K562 (cell line): Measurements from ENCODE around the gene DVL2. TPM values are rescaled to one million over a fixed set of nuclear protein-coding genes. Genes with fewer than 3 reads are reported as not detected.

ENCODE experiments used
- ATAC-seq: fragments of 200-7000 bp; cut with Tn5 transposase; 3 replicates; pipeline ENCODE4 v1.9.1; 2020; ENCODE audit warnings: moderate library complexity
- BruUV-seq: library from RNA; stranded (reverse); fragments of 400-500 nt; replicated peaks from 2 replicates; lab custom pipeline; 2021; lab: Mats Ljungman, UMichigan
- CTCF ChIA-PET: fragments of 300-600 bp; formaldehyde crosslinking; extraction: SDS; loops from one replicate; lab custom pipeline; 2021; ENCODE audit warnings: low intra/inter-chr PET ratio; lab: Yijun Ruan, JAX
- POLR2A ChIA-PET: fragments of 300-600, 350-650 bp; sonication (Branson Sonifier 250); formaldehyde crosslinking; extraction: SDS; loops from one replicate; lab custom pipeline; 2021; ENCODE audit warnings: antibody characterized with exemption, inconsistent platforms; lab: Yijun Ruan, JAX
- DNase-seq, 4 experiments: peaks; one replicate each; pipeline versions ENCODE4 v3.0.0 to v3.0.0-alpha.2; 2011 to 2018; ENCODE audit warnings: low spot score in 3 of 4, mixed read lengths in 3 of 4; ENCODE audit errors: extremely low read depth in 1 of 4
- FAIRE-seq: peaks from 2 replicates; lab custom pipeline; 2011; peaks lifted over from hg19 to GRCh38; lab: Jason Lieb, UNC
- H2AFZ ChIP-seq: 2 replicates; pipeline ENCODE4 v1.6.0; 2011; ENCODE audit warnings: low read depth, low read length, control low read depth, inconsistent platforms
- H3K27ac ChIP-seq: fragments of 200-600 bp; 3 replicates; pipeline ENCODE4 v1.8.0; 2011; ENCODE audit warnings: low read depth, mild to moderate bottlenecking, control low read depth, inconsistent platforms, low read length, moderate library complexity, mixed read lengths; ENCODE audit errors: extremely low read depth
- H3K27me3 ChIP-seq, 2 experiments: fragments of 300-600 bp in 1 of 2; 2 replicates in 1 of 2; 3 replicates in 1 of 2; pipeline versions ENCODE4 v1.6.0 to v1.8.0; 2011; ENCODE audit warnings: inconsistent platforms in 2 of 2, low read length in 2 of 2, mild to moderate bottlenecking in 1 of 2, mixed read lengths in 1 of 2, moderate library complexity in 1 of 2; ENCODE audit not compliant: control insufficient read depth in 2 of 2, insufficient read depth in 2 of 2
- H3K36me3 ChIP-seq: fragments of 300-600 bp; 3 replicates; pipeline ENCODE4 v1.8.0; 2011; ENCODE audit warnings: mild to moderate bottlenecking, low read length, inconsistent platforms; ENCODE audit not compliant: control insufficient read depth, insufficient read depth
- H3K4me1 ChIP-seq, 2 experiments: fragments of 200-600 bp in 1 of 2; replicated peaks in 1 of 2; 2 replicates in 1 of 2; 3 replicates in 1 of 2; pipeline versions ENCODE4 v1.5.1 to v1.8.0; 2011; ENCODE audit warnings: inconsistent platforms in 2 of 2, low read length in 2 of 2, mild to moderate bottlenecking in 1 of 2, mixed read lengths in 1 of 2, moderate library complexity in 1 of 2; ENCODE audit not compliant: control insufficient read depth in 2 of 2, insufficient read depth in 2 of 2
- H3K4me2 ChIP-seq: 2 replicates; pipeline ENCODE4 v1.6.1; 2011; ENCODE audit warnings: low read length, control low read depth, inconsistent platforms, mixed read lengths; ENCODE audit not compliant: insufficient read depth
- H3K4me3 ChIP-seq: fragments of 200-600 bp; sonication (generic), shearing (Covaris generic); 2 replicates; pipeline ENCODE4 v1.5.1; 2016; ENCODE audit warnings: control low read depth, inconsistent platforms
- H3K79me2 ChIP-seq: fragments of 200-600 bp; 3 replicates; pipeline ENCODE4 v1.8.0; 2011; ENCODE audit warnings: low read length, inconsistent platforms; ENCODE audit not compliant: control insufficient read depth, insufficient read depth
- H3K9ac ChIP-seq, 2 experiments: 2 replicates each; pipeline versions ENCODE4 v1.6.0 to v1.6.1; 2011; ENCODE audit warnings: low read depth in 2 of 2, low read length in 2 of 2, control low read depth in 1 of 2, inconsistent platforms in 1 of 2, mild to moderate bottlenecking in 1 of 2, mixed read lengths in 1 of 2; ENCODE audit not compliant: insufficient read depth in 1 of 2
- H3K9me1 ChIP-seq: one replicate; pipeline ENCODE4 v1.6.0; 2011; ENCODE audit warnings: inconsistent platforms, mild to moderate bottlenecking, low read length, moderate library complexity; ENCODE audit not compliant: control insufficient read depth, insufficient read depth
- H3K9me3 ChIP-seq: replicated peaks from 2 replicates; pipeline ENCODE4 v1.5.1; 2011; ENCODE audit warnings: low read depth, low read length, inconsistent platforms; ENCODE audit not compliant: control insufficient read depth, insufficient read depth
- H4K20me1 ChIP-seq: replicated peaks from 2 replicates; pipeline ENCODE4 v1.6.1; 2011; ENCODE audit warnings: low read length, inconsistent platforms, mixed read lengths; ENCODE audit not compliant: control insufficient read depth, insufficient read depth
- CHD1 ChIP-seq: fragments of 200-600 bp; sonication (generic); IDR thresholded peaks from one replicate; pipeline ENCODE4 v1.6.1; 2012; ENCODE audit warnings: mild to moderate bottlenecking, moderate library complexity, low read length, inconsistent platforms
- CSDE1 ChIP-seq, 2 experiments: fragments of 450-650 bp; IDR thresholded peaks; 2 replicates each; pipeline ENCODE4 v1.6.1; 2016; ENCODE audit warnings: mild to moderate bottlenecking in 1 of 2
- CTBP1 ChIP-seq: fragments of 450-650 bp; IDR thresholded peaks from 2 replicates; pipeline ENCODE4 v1.6.1; 2016; ENCODE audit warnings: borderline replicate concordance
- EWSR1 ChIP-seq: fragments of 450-650 bp; IDR thresholded peaks from 2 replicates; pipeline ENCODE4 v1.6.1; 2018; ENCODE audit warnings: borderline replicate concordance, mild to moderate bottlenecking, low read depth, moderate library complexity; ENCODE audit not compliant: partially characterized antibody
- GTF2A2 ChIP-seq: IDR thresholded peaks from 2 replicates; pipeline ENCODE4 v1.6.1; 2016; ENCODE audit warnings: mild to moderate bottlenecking, missing genetic modification characterization, missing compliant biosample characterization
- KLF1 ChIP-seq: fragments of 450-650 bp; IDR thresholded peaks from 2 replicates; pipeline ENCODE4 v1.6.1; 2016; ENCODE audit warnings: missing genetic modification characterization, missing compliant biosample characterization
- MCM5 ChIP-seq: fragments of 450-650 bp; IDR thresholded peaks from 2 replicates; pipeline ENCODE4 v1.6.1; 2016; ENCODE audit warnings: low read depth
- NRF1 ChIP-seq, 2 experiments: fragments of 450-650 bp; IDR thresholded peaks in 1 of 2; conservative IDR thresholded peaks in 1 of 2; 2 replicates each; pipeline ENCODE4 v1.6.1; 2014; ENCODE audit warnings: mild to moderate bottlenecking in 2 of 2
- PRPF4 ChIP-seq: fragments of 200-400 bp; formaldehyde crosslinking; IDR thresholded peaks from one replicate; pipeline ENCODE4 v1.6.1; 2017; ENCODE audit warnings: low read length, low read depth, mild to moderate bottlenecking; ENCODE audit not compliant: insufficient read depth, poor library complexity, severe bottlenecking
- WGBS: fragments of 100-300 bp; shearing (Covaris generic); methylation state at CpG from one replicate; pipeline ENCODE4 v1.1.6; 2016; ENCODE audit warnings: low coverage, mixed read lengths; ENCODE audit not compliant: insufficient coverage; ENCODE audit errors: missing lambda C conversion rate; 5-methylcytosine and 5-hydroxymethylcytosine counted together
- in situ Hi-C: fragments of 300-500 bp; cut with MboI; formaldehyde crosslinking; loops from 4 replicates; pipeline ENCODE4 v1.15.0; 2018; ENCODE audit warnings: inconsistent platforms, mixed read lengths
- intact Hi-C: fragments of 100-400 bp; cut with micrococcal nuclease; formaldehyde crosslinking; loops from 2 replicates; pipeline ENCODE4 v1.14.2; 2022
- polyA plus RNA-seq, 8 experiments: library from polyadenylated mRNA; depleted of rRNA in 4 of 8; stranded (reverse) in 5 of 8; unstranded in 3 of 8; fragments of >200 nt; fragmentation: Nextera tagmentation in 2 of 8; fragmentation: Illumina TruSeq in 1 of 8; extraction: Ambion mirVana in 2 of 8; extraction: Trizol in 1 of 8; gene quantifications; 2 replicates each; pipeline versions ENCODE4 v1.2.1 to v1.2.3, GENCODE V29; 2011 to 2014; ENCODE audit warnings: inconsistent platforms in 1 of 8, missing spikeins in 1 of 8
- total RNA-seq, 7 experiments: library from RNA; depleted of rRNA in 6 of 7; stranded (reverse); fragments of >200 nt in 6 of 7; fragmentation: Illumina TruSeq in 2 of 7; extraction: Trizol in 2 of 7; gene quantifications; 2 replicates each; pipeline versions ENCODE4 v1.2.1 to v1.2.3, GENCODE V29; 2011 to 2021; ENCODE audit warnings: low replicate concordance in 1 of 7
- TF ChIP-seq, protein P1 (sequence below): fragments of 150-350 bp; conservative IDR thresholded peaks from 2 replicates; pipeline ENCODE4 v1.6.1; 2014; ENCODE audit warnings: low read length
- TF ChIP-seq, protein P2 (sequence below): sonication (generic); formaldehyde crosslinking; IDR thresholded peaks from 2 replicates; pipeline ENCODE4 v1.8.0; 2022; ENCODE audit warnings: missing genetic modification reagents, mild to moderate bottlenecking, moderate library complexity, borderline replicate concordance
- TF ChIP-seq, protein P3 (sequence below): fragments of 450-650 bp; IDR thresholded peaks from 2 replicates; pipeline ENCODE4 v1.6.1; 2018; ENCODE audit not compliant: partially characterized antibody
- TF ChIP-seq, protein P4 (sequence below), 2 experiments: fragments of 250-450 bp in 1 of 2; fragments of 450-650 bp in 1 of 2; sonication (Bioruptor Pico) in 1 of 2; IDR thresholded peaks; 2 replicates each; pipeline versions ENCODE4 v1.6.1 to v1.8.0; 2016 to 2021; ENCODE audit warnings: mild to moderate bottlenecking in 2 of 2, moderate library complexity in 2 of 2, missing compliant biosample characterization in 1 of 2, missing genetic modification characterization in 1 of 2

The DVL2 gene
- total and polyA plus RNA-seq, 9 of the 15 experiments (the other 6 are each of a cell fraction or from before 2014, with no cell fraction given): 1.3 to 49.5 (median 24.3) TPM

DNA sequence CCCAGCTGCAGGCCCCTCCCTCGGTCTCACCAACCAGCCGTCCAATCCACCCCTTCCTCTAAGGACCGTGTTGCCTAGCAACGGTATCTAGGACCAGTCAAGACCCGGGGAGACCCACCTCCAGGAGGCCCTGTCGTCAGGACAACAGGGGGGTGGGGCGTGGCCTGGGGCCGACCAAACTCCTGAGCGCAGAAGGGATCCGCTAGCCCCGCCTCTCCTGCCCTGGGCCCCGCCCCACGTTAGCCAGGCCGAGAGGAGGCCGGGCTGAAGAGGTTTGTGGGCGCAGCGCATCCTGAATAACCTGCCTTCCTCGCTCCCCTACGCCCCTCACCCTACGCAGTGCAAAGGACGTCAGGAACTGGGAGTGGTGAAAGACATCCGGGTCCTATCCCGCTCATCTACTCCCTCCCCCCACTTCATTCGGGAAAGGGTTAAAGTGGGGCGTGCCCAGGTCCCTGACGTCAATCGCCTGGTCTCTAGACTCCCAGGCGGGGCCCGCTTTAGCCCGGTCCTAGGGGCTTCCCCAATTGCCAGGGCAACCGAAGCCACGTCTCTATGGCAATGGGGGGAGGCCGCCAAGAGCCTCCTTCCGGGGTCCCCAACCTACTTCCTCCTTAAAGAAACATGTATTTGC is 29.4 kb downstream of the DVL2 start:
- no peaks in the 10 kb centered on the region for H3K79me2 ChIP-seq
- in situ Hi-C loops: no loop called here
- no peaks in the 10 kb centered on the region for H3K9me1 ChIP-seq
- intact Hi-C loops: no loop called here
- DNase-seq (peak; percentile 88 to 96 (median 94)), ATAC-seq (peak; percentile 99), FAIRE-seq (peak; percentile 42)
- peak overlapping the region; percentile 87 for H2AFZ ChIP-seq
- no peak overlapping the region; the same call in 2 of the 3 replicates for H3K27ac ChIP-seq
- no peaks in the 10 kb centered on the region for H3K9me3 ChIP-seq
- H3K4me1 ChIP-seq: peaks cover 7 to 32% of the 10 kb centered on the region in 2 experiments; a peak in 4 of 5 replicates
- H3K27me3 ChIP-seq: no peaks in the 10 kb centered on the region
- CTCF ChIA-PET: no interaction called here
- peaks cover 21% of the 10 kb centered on the region; the same call in 2 of the 3 replicates for H3K36me3 ChIP-seq
- peak overlapping the region in 1 of 2 experiments; percentile 66; a peak in 1 of 4 replicates for H3K9ac ChIP-seq
- 9% methylated on average over 16 of the region's 34 CpGs for WGBS
- H3K4me2 ChIP-seq: peak overlapping the region; percentile 76
- H3K4me3 ChIP-seq: peak overlapping the region; percentile 45
- POLR2A ChIA-PET: no interaction called here
- BruUV-seq: no TSS peak
- H4K20me1 ChIP-seq: peaks cover 3% of the 10 kb centered on the region; the same call in 1 of the 2 replicates
- TF ChIP-seq KLF1 (tag) (no peak), CTBP1 (peak; percentile 33; the same call in 1 of the 2 replicates), CHD1 (no peak), CSDE1 (IDR thresholded peaks at IDR 0.05) (peak in 1 of 2 experiments; percentile 94; a peak in 2 of 4 replicates), GTF2A2 (tag) (no peak), MCM5 (no peak), NRF1 (conservative IDR thresholded peaks at IDR 0.05 in 1 of 2, IDR thresholded peaks at IDR 0.05 in 1 of 2) (peak; percentile 42 to 53; a peak in 3 of 4 replicates), PRPF4 (no peak), EWSR1 (no peak)
- TF ChIP-seq, protein P1, sequence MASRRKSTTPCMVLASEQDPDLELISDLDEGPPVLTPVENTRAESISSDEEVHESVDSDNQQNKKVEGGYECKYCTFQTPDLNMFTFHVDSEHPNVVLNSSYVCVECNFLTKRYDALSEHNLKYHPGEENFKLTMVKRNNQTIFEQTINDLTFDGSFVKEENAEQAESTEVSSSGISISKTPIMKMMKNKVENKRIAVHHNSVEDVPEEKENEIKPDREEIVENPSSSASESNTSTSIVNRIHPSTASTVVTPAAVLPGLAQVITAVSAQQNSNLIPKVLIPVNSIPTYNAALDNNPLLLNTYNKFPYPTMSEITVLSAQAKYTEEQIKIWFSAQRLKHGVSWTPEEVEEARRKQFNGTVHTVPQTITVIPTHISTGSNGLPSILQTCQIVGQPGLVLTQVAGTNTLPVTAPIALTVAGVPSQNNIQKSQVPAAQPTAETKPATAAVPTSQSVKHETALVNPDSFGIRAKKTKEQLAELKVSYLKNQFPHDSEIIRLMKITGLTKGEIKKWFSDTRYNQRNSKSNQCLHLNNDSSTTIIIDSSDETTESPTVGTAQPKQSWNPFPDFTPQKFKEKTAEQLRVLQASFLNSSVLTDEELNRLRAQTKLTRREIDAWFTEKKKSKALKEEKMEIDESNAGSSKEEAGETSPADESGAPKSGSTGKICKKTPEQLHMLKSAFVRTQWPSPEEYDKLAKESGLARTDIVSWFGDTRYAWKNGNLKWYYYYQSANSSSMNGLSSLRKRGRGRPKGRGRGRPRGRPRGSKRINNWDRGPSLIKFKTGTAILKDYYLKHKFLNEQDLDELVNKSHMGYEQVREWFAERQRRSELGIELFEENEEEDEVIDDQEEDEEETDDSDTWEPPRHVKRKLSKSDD: no peak
- TF ChIP-seq, protein P2, sequence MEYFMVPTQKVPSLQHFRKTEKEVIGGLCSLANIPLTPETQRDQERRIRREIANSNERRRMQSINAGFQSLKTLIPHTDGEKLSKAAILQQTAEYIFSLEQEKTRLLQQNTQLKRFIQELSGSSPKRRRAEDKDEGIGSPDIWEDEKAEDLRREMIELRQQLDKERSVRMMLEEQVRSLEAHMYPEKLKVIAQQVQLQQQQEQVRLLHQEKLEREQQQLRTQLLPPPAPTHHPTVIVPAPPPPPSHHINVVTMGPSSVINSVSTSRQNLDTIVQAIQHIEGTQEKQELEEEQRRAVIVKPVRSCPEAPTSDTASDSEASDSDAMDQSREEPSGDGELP (CRISPR knock-in tag): peak; percentile 45; the same call in 1 of the 2 replicates
- TF ChIP-seq, protein P3, sequence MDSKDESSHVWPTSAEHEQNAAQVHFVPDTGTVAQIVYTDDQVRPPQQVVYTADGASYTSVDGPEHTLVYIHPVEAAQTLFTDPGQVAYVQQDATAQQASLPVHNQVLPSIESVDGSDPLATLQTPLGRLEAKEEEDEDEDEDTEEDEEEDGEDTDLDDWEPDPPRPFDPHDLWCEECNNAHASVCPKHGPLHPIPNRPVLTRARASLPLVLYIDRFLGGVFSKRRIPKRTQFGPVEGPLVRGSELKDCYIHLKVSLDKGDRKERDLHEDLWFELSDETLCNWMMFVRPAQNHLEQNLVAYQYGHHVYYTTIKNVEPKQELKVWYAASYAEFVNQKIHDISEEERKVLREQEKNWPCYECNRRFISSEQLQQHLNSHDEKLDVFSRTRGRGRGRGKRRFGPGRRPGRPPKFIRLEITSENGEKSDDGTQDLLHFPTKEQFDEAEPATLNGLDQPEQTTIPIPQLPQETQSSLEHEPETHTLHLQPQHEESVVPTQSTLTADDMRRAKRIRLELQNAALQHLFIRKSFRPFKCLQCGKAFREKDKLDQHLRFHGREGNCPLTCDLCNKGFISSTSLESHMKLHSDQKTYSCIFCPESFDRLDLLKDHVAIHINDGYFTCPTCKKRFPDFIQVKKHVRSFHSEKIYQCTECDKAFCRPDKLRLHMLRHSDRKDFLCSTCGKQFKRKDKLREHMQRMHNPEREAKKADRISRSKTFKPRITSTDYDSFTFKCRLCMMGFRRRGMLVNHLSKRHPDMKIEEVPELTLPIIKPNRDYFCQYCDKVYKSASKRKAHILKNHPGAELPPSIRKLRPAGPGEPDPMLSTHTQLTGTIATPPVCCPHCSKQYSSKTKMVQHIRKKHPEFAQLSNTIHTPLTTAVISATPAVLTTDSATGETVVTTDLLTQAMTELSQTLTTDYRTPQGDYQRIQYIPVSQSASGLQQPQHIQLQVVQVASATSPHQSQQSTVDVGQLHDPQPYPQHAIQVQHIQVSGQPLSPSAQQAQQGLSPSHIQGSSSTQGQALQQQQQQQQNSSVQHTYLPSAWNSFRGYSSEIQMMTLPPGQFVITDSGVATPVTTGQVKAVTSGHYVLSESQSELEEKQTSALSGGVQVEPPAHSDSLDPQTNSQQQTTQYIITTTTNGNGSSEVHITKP: peak; percentile 92
- TF ChIP-seq, protein P4, sequence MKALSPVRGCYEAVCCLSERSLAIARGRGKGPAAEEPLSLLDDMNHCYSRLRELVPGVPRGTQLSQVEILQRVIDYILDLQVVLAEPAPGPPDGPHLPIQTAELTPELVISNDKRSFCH (CRISPR knock-in tag; IDR thresholded peaks at IDR 0.05): no peak
- TF ChIP-seq, protein P4 (tag; IDR thresholded peaks at IDR 0.05): no peak
